HG03558 (cell line): ENCODE results near the gene CRYGC.
A peak's percentile ranks its signal among the peaks of the same experiment; 100 is the strongest.

Experiments
- ATAC-seq: cut with Tn5 transposase; IDR thresholded peaks from one replicate; pipeline ENCODE4 v1.9.1; 2021; ENCODE audit warnings: moderate number of reproducible peaks; ENCODE audit not compliant: unreplicated experiment; ENCODE audit errors: extremely low read depth

The CRYGC gene, protein sequence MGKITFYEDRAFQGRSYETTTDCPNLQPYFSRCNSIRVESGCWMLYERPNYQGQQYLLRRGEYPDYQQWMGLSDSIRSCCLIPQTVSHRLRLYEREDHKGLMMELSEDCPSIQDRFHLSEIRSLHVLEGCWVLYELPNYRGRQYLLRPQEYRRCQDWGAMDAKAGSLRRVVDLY

DNA sequence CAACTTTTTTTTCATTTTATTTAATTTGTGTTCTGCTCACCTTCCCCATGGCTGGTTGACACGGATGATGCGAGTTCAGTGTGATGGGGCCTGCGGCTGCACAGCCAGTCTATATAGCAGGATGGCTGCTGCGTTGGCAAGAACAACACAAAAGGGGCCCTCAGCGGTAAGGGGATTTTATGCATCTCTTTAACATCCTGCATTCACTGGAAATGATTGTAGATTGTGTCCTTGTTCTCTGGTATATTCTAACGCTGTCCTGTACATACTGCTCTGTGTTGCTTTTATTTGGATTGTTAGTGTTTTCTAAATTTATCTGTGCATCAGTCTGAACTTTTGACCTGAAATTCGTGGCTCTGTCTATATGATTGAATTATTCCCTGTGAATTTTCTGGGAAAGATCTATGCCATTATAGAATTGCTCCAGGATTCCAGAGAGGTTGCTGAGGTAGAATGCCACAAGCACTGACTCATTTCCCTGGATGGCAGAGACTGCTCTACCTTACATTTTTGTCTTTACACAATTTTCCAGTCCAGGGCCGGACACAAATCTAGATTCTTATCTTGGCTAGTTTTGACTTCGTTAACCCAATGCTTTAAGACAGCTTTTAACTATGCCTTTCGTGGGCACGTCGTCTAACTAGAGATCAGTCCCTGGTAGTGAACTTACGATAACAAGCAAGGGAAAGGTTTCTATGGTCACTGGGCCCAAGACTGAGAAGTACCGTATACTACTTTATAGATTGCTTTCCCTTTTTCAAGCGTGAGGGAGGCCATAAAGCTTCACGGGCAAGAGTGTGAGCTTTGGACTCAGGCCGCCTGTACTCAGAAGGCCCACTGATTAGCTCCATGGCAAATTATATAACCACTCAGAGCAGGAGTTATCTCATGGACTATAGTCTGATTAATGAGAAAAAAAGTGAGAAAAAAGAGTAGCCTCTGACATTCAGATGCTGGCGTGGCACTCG, at the start of gene CRYGC:
TSS of gene CRYGC (minus strand) at position 85 of the 968 bp plus-strand sequence. CDS start at position 49, 36 bp downstream.
- ATAC-seq, result no peak

DNA sequence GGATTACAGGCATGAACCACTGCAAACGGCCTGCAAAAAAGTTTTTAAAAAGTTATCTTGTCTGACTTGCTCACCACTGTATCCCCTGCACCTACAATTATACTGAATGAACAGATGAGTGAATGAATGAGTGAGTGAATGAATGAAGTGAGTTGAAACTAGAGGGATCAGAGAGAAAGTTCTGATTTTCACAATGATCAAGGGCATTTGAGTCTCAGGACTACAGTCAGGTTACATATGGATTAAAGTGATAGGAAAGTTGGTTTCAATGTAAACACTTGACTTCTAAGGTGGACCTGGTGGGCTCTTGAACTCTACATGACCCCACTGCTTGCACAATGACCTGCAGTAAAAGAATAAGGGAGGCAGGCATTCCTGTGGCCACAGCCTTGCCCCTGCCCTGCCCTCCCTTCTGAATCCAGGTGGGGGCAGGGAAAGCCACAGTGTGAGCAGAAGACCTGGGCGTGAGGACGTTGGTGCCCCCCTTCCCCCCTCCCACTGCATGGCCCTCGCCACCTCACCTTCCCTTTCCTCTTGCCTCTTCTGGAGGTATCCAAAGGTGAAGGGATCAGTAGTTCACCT, 49.5 kb upstream of the CRYGC start:
- ATAC-seq, result no peak

DNA sequence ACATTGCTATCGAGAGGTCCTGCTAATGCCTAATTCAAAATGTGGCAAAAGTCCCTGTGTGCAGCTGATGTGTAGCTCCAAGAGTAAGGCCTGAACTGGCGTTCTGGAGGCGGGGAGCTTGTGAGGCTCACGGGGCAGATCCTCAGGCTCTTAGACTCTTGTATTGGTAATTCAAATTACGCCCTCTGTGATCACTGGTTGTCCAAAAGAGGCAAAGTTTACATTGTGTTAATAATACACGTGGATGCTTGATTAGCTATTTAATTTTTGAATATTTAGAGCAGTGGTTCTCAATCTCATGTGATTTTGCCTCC, 46.2 kb upstream of the CRYGC start:
- no peak for ATAC-seq

DNA sequence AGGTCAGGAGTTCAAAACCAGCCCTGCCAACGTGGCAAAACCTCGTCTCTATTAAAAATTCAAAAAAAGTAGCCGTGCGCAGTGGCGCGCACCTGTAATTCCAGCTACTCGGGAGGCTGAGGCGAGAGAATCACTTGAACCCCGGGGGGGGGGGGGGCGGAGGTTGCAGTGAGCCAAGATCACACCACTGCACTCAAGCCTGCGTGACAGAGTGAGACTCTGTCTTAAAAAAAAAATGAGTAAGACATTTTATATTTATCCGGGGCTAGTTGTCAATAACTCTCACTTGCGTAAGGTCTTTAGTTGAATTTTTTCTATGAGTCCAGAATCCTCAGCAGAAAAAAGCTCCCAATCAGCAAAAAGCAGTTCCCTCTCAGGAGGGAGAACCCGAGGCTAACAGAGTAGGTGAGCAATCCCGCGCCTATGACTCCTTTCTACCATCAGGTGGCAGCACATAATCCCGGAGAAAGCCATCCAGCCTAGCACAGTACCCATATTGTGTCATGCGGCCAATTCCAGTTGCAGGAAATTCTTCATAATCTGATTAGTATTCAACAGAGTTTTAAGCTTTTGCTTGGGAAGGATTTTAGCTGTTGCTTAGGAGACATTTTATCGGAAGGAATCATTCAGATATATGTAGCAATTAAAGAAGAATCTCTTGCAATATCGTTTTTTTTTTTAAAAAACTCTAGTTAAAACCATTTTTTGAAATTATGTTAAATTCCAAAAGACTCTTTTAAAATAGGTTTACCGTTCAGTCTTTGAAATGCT, 45.6 kb upstream of the CRYGC start:
- ATAC-seq, result peak; percentile 92

DNA sequence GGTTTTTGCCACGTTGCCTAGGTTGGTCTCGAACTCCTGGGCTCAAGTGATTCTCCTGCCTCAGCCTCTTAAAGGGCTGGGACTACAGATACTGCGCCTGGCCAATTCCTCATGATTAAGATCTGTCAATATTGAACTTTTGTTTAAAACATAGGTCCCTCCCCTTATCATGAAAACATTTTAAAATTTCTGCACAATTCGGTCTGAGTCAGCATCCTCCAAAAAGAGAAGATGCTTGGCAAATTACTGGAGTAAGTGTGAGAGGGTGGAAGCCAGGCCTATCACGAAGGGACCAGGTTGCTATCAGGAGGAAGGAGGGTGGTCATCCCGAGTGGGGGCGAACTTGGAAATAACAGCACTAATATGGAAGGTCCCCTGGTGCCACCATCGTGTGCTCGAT, 44.5 kb upstream of the CRYGC start:
- no peak for ATAC-seq

DNA sequence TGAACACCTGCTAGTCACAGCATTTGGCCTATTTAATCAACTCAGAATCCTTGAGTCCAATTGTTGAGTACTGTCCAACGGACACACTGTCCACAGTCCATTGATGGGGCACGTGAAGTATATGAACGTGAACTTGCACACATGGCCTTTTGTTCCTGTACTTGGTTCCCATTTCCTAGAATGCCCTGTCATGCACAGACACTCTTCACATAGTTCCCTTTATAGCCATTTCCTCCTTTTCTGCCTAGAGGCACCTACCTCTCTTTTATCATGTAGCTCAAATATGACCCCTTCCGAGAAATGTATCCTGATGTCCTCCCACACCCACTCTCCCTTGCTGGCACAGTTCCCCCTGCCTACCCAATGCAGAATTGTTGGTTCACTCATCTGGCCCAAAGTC, 42.5 kb upstream of the CRYGC start:
- ATAC-seq, result no peak

DNA sequence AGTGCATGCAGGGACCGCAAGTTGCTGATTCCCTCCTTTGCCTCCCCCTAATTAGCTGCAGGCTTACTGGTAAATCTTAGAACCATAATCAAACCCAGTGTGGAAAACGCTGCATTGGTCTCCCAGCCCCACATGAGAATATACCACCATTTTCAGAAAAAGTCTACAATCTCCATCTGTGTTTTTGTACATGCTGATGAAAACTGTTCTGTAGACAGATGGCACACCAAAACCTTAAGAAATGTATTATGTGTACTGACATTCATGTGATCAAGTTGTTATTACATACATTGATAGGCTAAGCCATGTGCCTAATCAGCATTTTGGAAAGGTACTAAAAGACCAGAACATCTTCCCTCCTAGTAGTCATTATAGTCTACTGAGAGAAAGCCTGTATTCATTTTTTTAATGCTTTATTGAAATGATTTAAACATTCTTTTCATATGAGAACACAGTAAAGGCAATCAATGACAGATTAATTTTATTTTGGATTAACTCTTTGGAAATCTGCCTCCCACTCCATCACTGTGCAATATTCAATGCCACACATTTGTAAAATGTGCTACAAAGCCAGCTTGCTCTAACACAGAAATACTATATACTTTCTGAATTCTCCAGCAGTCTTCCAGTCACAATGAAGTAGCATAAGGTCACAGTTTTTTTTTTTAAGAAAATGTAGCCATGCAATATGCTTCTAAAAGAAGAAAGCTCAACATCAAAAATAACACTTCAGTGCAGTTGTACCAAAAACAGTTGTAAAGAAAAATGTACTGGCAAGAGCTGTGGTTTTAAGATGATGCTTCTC, 35.5 kb upstream of the CRYGC start:
- no peak for ATAC-seq

DNA sequence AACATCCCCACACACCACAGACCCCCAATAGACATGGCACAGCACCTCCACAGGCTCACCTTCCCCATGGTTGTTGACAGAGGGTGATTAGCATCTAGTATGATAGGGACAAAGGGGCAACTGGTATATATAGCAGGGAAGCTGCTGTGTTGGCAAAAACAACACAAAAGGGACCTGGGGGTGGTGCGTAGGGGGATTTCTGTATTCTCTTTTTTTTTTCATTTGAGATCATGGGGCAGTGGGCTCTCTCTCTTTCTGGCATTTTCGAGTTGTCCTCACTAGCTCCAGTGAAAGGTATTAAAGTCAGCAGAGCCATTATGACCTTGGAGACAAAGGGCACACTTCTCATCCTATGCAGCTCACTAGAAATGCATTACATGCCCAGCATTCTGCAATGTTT, 33.9 kb upstream of the CRYGC start, which contains the start of gene CRYGA:
TSS of gene CRYGA (minus strand) at position 101 of the 400 bp plus-strand sequence. CDS start at position 68, 33 bp downstream.
- ATAC-seq, result no peak

DNA sequence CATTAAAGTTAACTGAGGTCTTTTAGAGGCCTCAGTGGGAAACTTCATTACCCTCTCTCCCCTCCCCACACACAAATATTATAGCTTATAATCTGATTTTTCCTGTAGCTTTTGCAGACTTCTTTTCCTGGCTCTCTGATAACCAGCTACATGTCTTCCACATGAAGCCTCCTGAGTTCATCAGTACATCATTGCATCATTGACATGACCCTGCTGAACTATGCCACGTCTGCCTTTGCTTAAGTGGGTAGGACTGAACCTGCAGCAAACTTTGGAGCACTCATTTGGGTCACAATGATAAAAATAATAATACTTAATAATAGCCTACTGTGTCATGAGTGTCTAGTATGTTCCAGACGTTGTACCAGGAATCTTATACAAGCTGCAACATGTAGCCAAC, 26.8 kb upstream of the CRYGC start:
- ATAC-seq, result no peak

DNA sequence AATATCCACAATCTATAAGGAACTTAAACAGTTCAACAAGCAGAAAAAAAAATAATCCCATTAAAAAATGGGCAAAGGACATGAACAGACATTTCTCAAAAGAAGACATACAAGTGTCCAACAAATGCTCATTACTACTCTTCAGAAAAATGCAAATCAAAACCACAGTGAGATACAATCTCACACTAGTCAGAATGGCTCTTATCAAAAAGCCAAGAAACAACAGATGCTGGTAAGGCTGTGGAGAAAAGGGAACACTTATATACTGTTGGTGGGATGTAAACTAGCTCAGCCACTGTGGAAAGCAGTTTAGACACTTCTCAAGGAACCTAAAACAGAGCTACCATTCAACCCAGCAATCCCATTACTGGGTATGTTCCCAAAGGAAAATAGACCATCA, 23.5 kb upstream of the CRYGC start:
- ATAC-seq, result no peak

DNA sequence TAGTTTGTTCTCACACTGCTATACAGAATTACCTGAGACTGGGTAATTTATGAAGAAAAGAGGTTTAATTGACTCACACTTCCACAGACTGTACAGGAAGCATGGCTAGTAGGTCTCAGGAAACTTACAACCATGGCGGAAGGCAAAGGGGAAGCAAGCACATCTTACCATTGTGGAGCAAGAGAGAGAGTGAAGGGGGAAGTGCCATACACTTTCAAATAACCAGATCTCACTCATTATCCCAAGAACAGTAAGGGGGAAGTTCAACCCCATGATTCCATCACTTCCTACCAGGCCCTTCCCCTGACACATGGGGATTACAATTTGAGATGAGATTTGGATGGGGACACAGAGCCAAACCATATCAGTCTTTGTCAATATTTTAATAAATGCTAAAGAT, 21.3 kb upstream of the CRYGC start:
- ATAC-seq, result no peak

DNA sequence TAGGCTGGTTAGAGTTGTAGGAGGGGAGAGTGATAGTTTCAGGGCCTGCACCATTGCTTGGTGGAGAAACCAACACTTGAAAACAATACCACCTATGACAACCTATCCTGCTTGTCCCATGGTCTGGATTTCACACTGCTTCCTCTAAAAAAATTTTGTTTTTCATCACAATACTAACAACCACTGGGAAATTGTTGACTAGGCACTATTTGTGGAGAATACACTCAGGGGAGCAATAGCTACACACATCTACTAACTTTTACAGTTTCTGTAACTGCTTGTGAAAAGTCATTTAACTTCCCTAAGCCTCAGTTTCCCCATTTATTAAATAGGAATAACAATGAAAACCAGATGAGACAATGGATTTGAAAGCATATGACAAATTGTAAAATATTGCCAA, 20.5 kb upstream of the CRYGC start:
- no peak for ATAC-seq

DNA sequence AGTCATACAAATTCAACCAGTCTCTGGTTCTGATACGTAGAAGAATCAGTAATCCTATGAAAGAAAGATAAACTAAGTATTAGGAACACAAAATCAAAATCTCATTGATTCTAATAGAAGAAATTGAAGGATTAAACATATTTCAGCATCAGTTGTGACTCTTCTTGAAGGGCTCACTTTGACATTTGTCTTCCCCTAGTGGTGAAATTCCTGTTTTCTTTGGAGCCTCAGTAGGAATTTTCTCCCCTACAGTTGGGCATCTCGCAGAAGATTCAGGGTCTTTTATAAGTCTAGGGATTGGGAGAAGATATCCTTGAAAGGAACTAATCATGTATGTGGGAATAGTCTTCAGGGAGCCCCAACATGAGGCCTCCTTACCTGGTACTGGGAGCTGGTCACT, 19.2 kb upstream of the CRYGC start:
- ATAC-seq, result no peak

DNA sequence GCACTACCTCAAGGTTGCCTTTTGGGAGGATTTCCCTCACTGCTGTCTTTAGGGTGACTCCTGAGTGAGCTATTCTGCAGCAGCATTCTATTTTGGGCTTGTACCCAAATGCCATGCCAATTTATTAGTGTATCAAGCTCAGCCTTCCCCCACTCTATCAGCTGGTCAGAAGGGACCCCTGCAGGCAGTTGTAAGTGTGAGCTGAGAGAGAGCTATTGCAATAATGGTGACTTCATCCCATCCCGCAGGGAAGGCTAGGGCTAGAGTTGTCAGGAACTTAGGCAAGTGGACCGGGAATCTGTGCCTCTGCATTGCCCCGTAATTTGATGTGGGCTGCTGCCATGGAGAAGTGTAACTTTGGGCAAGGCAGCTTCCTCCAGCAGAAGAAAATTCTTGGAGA, 18.1 kb upstream of the CRYGC start:
- no peak for ATAC-seq

DNA sequence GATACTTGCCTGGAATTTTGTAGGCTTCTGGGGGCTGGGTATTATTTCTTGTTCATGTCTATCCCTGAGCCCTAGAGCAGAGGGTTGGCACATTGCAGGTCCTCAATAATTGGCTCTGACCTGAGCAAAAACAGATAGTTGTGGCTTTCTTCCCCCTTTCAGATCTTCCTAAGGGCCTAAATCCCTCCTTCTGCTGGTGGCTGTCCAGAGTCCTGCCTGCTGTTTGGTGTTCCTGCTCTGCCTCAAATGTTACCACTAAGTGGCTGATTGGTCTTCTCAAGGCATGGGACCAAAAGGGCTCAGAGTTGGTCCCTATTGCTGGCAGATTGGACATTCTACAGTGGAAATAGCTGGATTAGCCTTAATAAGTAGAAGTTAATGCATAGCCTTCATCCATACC, 17.4 kb upstream of the CRYGC start:
- no peak for ATAC-seq

DNA sequence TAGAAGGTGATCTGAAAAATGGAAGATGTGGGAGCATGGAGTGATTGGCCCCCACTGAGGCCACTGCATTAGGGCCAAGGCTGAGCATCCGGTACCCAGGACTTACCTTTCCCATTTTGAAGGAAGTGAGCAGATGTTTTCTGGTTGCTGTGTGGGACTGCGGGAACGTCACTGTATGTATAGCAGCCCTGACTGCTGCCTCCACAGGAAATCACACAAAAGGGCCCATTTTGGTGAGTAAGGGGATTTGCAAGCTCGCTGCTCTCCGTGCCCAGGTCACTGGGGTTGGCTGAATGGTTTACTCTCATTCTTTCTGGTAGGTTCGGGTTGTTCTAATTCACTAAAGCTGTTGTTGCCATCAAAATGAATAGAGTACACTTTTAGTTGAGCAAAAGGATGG, 16.4 kb upstream of the CRYGC start, which contains the start of gene CRYGB:
TSS of gene CRYGB (minus strand) at position 153 of the 400 bp plus-strand sequence. CDS start at position 115, 38 bp downstream.
- no peak for ATAC-seq

DNA sequence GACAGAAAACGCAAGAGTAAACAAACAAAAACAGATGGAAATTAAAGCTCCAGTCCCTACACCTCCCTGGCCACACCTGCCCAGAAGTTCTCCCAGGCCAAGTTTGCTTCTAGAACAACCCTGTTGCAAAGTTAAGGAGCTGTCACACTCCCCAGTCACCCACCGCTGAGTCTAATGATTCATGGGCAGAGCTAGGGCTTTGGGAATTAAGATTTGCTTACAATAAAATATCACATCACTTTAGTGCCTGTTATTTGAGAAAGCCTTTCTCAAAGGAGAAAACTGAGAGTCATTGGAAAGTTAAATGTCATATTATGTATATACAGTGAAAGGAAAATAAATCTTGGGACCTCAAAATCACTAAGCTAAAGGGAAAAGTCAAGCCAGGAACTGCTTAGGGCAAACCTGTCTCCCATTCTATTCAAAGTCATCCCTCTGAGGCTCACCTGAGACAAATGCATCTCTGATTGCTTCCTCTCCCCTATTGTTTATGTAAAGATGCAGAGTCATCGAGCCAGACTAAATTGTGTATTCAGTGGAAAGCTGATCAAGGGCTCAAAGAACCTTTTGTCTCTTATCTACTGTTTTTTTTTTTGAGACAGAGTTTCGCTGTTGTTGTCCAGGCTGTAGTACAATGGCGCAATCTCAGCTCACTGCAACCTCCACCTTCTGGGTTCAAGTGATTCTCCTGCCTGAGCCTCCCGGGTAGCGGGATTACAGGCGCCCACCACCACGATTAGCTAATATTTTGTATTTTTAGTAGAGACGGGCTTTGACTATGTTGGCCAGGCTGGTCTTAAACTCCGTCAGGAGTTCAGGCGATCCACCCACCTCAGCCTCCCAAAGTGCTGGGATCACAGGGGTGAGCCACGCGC, 13.5 kb upstream of the CRYGC start:
- no peak for ATAC-seq

DNA sequence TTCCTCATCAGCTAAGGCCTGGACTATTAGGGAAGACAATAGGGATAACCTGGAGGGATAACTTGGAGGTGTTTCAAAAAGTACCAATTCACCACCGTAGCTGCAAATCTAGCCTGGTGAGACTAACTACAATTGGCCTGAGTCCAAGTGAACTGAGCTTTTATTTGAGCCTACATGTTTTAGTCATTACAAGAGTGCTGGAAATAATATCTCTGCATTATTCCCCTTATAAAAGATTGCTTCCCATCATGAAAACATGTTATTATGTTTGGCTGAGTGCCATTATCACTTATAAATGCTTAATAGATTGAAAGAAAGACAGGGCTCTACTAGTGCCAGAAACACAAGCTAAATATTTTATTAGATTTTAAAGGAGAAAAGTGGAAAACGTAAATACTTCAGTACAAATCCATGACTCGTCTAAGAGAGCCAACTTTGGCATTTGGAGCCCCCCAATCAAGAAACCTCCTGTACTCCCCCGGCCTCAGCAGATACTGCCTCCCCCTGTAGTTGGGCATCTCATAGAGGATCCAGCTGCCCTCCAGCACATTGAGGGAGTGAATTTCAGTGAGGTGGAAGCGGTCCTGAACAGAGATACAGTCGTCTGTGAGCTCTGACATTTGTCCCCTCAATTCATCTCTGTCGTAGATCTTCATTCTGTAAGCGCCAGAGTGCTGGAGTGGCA, 12.8 kb upstream of the CRYGC start:
- no peak for ATAC-seq
